ENCODE measurements around the gene TGFB1.

TGFB1 gene

DNA sequence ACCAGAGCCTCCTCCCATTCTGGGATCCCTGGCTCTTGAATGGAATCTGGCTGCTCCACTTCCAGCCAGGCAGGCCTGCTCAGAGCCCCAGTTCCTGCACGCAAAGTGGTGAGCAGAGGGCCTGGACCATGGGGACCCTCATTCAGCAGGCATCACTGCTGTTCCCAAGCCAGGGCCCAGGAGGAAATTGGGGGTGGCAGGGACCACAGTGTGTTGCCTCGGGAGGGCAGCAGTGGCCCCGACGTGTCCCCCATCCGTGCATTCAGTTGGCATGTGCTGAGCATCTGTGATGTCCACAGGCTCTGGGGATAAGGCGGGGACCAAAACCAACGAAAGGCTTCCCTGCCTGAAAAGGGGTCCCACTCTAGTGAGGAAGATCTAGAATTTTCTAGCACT is 32.5 kb downstream of the TGFB1 start:
- no peak for DNase-seq

- DNase-seq, result no peak
Observed at GRCh38 chr19:41320568-41320967, 33.2 kb downstream of the TGFB1 start.

DNA sequence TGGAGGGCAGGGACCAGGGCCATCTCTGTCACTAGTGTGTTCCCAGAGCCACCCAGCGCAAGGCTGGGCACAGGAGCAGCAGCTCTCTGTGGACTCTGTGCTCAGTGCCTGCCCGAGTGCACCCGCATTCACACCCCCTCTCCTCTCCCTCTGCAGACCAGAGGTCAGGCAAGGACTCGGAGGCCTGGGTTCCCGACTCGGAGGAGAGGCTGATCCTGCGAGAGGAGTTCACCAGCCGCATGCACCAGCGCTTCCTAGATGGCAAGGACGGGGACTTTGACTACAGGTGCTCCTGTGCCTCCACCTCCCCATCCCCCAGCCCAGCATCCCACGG is 33.6 kb downstream of the TGFB1 start:
- no peak for DNase-seq

GRCh38 chr19:41319500-41320184 is 34.1 kb downstream of the TGFB1 start:
- DNase-seq, result no peak

DNA sequence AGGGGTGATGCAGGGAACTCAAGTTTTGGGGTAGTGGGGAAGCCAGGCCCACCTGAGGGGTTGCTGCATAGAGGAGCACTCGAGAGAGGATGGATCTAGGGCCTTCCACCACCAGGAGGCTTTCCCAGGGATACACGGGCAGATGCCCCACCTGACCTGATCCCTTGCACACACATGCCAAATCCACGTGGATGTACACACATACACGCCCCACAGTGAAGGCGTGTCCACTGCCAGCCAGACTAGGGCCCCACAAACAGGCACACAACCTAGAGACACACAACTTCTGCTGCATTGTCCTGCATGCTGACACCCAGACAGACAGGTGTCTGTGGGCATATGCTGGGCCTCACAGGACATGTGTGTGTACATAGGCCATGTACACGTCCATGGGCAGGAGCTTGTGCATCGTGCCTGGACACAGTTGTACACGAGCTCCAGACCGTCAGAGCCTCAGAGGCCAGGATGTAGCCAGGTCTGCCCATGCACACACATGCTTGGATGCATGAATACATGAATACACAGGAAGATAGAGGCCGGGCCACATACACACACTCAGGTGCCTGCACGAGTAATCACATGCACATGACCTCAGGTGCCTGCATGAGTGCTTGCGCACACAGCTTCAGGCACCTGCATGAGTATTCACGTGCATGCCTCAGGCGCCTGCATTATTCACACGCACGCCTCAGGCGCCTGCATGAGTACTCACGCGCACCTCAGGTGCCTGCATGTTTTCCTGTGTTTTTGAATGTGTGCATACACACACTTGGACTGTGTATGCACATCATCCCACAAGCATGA is 34.8 kb downstream of the TGFB1 start:
- no peak for DNase-seq

- no peak for DNase-seq
Observed at GRCh38 chr19:41316306-41316920, 37.3 kb downstream of the TGFB1 start.

GRCh38 chr19:41311613-41312012 is 42.1 kb downstream of the TGFB1 start:
- peak; percentile 15 for DNase-seq

DNA sequence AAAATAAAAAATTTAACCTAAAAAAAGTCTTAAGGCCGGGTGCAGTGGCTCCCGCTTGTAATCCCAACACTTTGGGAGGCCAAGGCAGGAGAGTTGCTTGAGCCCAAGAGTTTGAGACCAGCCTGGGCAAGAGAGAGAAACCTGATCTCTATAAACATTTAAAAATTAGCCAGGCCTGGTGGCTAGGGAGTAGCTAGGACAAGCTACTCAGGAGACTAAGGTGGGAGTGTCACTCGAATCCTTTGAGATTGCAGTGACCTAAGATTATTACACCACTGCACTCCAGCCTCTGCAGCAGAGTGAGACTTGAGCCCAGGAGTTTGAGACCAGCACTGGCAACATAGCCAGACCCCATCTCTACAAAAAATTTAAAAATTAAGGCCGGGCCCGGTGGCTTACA is 42.6 kb downstream of the TGFB1 start:
- DNase-seq, result peak; percentile 35

GRCh38 chr19:41310033-41310831 is 43.5 kb downstream of the TGFB1 start, which contains the start of gene CCDC97:
CCDC97 (plus strand) TSS chr19:41310172; CDS start chr19:41310311, 139 bp downstream.
- DNase-seq, result peak; percentile 82

DNA sequence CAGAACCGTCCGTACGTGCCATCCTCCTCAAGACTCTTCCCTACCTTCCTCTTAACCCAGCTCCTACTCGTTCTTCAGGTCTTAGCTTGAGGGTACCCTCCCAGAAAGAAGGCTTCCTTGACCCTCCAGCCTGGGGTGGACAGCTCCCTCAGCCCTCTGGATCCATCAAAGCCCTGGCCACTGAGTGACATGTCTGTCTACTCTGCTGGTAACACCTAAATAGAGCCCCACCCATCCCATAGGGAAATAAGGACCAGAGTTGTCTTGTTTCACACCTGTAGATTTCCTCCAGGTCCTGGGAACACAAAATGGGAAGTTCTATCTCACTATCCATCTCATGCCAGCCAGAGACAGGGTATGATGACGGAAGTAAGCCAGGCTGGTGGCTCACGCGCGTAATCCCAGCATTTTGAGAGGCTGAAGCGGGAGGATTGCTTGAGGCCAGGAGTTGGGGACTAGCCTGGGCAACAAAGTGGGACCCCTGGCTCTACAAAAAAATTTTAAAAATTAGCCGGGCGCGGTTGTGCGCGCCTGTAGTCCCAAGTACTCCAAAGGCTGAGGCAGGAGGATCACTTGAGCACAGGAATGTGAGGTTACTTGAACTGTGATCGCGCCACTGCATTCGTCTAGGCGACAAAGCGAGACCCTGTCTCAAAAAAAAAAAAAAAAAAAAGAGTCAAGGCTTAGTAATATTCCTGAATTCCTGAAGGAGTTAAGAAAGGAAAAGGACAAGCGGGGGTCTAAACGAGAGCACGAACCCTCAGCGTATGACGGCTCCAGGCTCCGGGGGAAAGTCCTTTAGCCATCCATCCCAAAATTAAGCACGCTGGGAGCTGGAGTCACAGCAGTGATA is 44.3 kb downstream of the TGFB1 start:
- DNase-seq, result peak; percentile 12

DNA sequence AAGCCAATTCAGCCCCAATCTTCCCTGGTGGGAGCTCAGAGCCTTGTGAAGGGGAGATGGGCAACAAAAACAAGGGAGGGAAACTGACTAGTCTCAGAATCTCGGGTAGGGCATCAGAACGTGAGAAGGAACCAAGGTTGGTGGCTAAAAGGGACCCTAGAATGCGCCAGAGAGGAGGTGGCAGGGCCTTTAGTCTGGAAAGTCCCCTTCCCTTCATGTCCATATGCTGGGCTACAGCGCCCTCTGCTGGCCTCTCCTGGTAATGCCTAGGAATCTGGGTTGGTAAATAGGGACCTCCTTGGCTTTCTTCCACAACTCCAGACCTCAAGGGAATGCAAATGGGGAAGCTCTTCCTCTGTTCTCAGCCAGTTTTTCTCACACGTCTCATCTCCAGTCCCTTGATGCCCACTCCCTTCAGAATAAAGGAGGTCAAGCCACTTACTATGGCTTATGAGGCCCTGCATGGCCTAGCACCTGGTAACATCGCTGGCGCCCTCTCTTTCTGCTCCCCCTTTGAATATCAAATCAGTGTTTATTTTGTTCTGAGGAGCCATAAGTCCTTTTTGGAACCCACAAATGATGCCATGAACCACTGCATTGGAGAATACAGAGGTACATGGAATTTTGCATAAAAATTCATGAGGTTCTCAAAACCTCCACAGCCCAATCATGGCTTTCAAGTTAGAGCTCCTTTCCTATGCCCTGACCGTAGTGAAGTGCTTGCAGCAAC is 45.1 kb downstream of the TGFB1 start:
- peak; percentile 89 for DNase-seq

- DNase-seq, result no peak
Observed at GRCh38 chr19:41307954-41308449, 45.7 kb downstream of the TGFB1 start.

GRCh38 chr19:41307090-41307875 is 46.4 kb downstream of the TGFB1 start:
- no peak for DNase-seq

DNA sequence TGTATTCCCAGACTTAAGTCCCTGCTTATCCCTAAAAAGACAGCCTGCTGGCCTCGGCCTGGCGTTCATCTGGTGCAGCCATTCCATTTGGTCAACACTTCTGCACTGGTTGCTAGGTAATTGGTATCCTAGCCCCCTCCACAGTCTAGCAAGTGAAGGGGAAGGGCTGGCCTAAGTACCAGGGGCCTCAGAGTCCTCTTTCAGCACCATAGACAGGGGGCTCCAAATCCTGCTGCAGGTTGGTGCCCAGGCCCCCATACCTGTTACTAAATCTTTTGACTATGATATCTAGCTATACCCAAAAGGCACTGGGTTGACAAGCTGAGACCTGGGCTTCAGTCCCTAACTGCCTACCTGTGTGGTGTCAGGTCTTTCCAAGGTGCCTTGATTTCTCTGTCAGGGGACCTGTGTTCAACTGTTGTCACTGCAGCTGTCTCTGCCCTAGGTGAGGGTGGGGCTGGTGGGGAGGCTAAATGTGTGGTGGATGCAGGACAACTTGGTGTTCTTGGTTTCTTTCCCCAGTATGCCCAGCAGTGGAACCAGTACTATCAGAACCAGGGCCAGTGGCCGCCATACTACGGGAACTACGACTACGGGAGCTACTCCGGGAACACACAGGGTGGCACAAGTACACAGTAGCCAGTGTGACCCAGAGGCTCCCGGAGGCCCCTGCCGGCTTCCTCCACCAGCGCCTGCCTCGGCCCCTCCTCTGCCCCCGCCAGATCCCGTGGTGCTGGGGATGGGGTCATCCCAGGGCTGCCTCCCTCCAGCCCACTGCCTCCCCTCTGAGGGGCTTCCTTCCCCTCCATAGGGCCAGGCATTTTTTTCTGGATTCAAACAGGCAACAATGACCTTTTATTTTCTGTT is 47.6 kb downstream of the TGFB1 start:
- no peak for DNase-seq

- no peak for DNase-seq
Observed at GRCh38 chr19:41304706-41305483, 48.8 kb downstream of the TGFB1 start.

- no peak for DNase-seq
Observed at GRCh38 chr19:41303954-41304353, 49.8 kb downstream of the TGFB1 start.

GRCh38 chr19:41302624-41303351 is 50.9 kb downstream of the TGFB1 start:
- DNase-seq, result no peak

GRCh38 chr19:41300555-41300954 is 53.2 kb downstream of the TGFB1 start:
- no peak for DNase-seq

Measured in fibroblast of skin of back (primary cell).